MCF 10A (cell line): ENCODE data around the gene SDC3. TPM values are rescaled to one million over a fixed set of nuclear protein-coding genes. Genes with fewer than 3 reads are reported as not detected.
A peak's percentile ranks its signal among the peaks of the same experiment; 100 is the strongest.

Source experiments
- BruUV-seq: library from RNA; stranded (reverse); fragments of 400-500 nt; replicated peaks from 2 replicates; lab custom pipeline; 2021; lab: Mats Ljungman, UMichigan
- CTCF ChIA-PET: fragments of 300-600 bp; sonication (Branson Sonifier 250); formaldehyde crosslinking; extraction: SDS; loops from one replicate; lab custom pipeline; 2021; ENCODE audit warnings: antibody characterized with exemption, inconsistent platforms; lab: Yijun Ruan, JAX
- POLR2A ChIA-PET: fragments of 300-600, 350-650 bp; sonication (Branson Sonifier 250); formaldehyde crosslinking; extraction: SDS; loops from one replicate; lab custom pipeline; 2020; ENCODE audit warnings: antibody characterized with exemption, inconsistent platforms; lab: Yijun Ruan, JAX
- DNase-seq: peaks from one replicate; pipeline ENCODE4 v3.0.0-alpha.2; 2018; ENCODE audit not compliant: unreplicated experiment
- H3K27ac Mint-ChIP-seq: one replicate; pipeline ENCODE4 v1.8.0; 2022; ENCODE audit warnings: mild to moderate bottlenecking, low read depth, mixed read lengths; ENCODE audit not compliant: unreplicated experiment
- H3K27me3 Mint-ChIP-seq: one replicate; pipeline ENCODE4 v1.8.0; 2022; ENCODE audit warnings: mixed read lengths; ENCODE audit not compliant: insufficient read depth, unreplicated experiment
- H3K36me3 Mint-ChIP-seq: one replicate; pipeline ENCODE4 v1.8.0; 2022; ENCODE audit warnings: mild to moderate bottlenecking, moderate library complexity, mixed read lengths; ENCODE audit not compliant: insufficient read depth, unreplicated experiment
- H3K4me1 Mint-ChIP-seq: one replicate; pipeline ENCODE4 v1.8.0; 2022; ENCODE audit warnings: mixed read lengths; ENCODE audit not compliant: insufficient read depth, unreplicated experiment
- H3K4me3 Mint-ChIP-seq: one replicate; pipeline ENCODE4 v1.8.0; 2022; ENCODE audit warnings: mild to moderate bottlenecking, moderate library complexity, mixed read lengths; ENCODE audit not compliant: unreplicated experiment
- H3K9me3 Mint-ChIP-seq: one replicate; pipeline ENCODE4 v1.8.0; 2022; ENCODE audit warnings: mixed read lengths; ENCODE audit not compliant: unreplicated experiment
- intact Hi-C: fragments of 100-400 bp; cut with micrococcal nuclease; formaldehyde crosslinking; loops from 2 replicates; pipeline ENCODE4 v1.14.1; 2022
- total RNA-seq: library from RNA; stranded (reverse); gene quantifications from 2 replicates; pipeline ENCODE4 v1.2.3, GENCODE V29; 2022
- TF ChIP-seq, protein P1 (sequence below): fragments of 200-600 bp; IDR thresholded peaks from one replicate; pipeline ENCODE4 v1.8.0; 2022; ENCODE audit warnings: antibody characterized with exemption, mild to moderate bottlenecking; ENCODE audit not compliant: unreplicated experiment

The SDC3 gene
- total RNA-seq, 1 experiment from 2014 or later = 21.7 TPM

DNA sequence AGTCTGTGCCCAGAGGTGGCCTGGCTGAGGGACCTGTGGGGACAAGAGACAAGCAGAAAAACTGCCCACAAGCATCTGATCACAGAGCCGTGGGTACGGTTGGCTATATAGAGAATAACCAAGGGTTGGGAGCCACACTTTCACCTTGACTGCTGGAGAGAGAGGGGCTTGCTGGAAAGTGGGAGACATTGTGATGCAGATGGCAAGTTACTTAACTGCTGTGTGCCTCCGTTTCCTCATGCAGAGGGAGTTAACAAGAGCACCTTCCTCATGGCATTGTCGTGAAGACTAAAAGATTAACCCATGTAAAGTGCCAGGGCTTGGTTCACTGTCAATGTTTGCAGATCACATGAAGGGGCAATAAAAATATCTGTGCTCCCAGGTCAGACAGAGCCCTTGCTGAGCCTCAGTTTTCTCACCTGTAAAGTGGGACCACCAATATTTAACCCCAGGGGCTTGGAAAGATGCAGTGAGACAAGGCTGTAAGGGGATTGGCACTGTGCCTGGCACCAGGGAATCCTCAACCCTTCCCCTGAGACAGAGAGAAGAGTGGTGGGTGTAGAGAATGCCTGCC is 52.8 kb downstream of the SDC3 start:
- H3K4me1 Mint-ChIP-seq = peaks cover 21% of the 10 kb centered on the region
- H3K4me3 Mint-ChIP-seq = no peak overlapping the region
- intact Hi-C loops = loop anchor here (5.0 kb wide), 1 partner anchor 33 kb away; no protein-coding TSS in a partner anchor
- POLR2A ChIA-PET = interaction anchor here (0.6 kb wide), 1 partner anchor 77 kb away, joined by 3 read pairs; no protein-coding TSS in a partner anchor
- DNase-seq = no peak
- H3K27ac Mint-ChIP-seq = no peak overlapping the region
- TF ChIP-seq, protein P1, sequence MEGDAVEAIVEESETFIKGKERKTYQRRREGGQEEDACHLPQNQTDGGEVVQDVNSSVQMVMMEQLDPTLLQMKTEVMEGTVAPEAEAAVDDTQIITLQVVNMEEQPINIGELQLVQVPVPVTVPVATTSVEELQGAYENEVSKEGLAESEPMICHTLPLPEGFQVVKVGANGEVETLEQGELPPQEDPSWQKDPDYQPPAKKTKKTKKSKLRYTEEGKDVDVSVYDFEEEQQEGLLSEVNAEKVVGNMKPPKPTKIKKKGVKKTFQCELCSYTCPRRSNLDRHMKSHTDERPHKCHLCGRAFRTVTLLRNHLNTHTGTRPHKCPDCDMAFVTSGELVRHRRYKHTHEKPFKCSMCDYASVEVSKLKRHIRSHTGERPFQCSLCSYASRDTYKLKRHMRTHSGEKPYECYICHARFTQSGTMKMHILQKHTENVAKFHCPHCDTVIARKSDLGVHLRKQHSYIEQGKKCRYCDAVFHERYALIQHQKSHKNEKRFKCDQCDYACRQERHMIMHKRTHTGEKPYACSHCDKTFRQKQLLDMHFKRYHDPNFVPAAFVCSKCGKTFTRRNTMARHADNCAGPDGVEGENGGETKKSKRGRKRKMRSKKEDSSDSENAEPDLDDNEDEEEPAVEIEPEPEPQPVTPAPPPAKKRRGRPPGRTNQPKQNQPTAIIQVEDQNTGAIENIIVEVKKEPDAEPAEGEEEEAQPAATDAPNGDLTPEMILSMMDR = no peak
- H3K27me3 Mint-ChIP-seq = no peaks in the 10 kb centered on the region
- H3K9me3 Mint-ChIP-seq = no peaks in the 10 kb centered on the region
- no peaks in the 10 kb centered on the region for H3K36me3 Mint-ChIP-seq
- no TSS peak for BruUV-seq
- CTCF ChIA-PET = interaction anchor here (1.7 to 1.9 kb wide), 2 partner anchors 21 to 54 kb away, joined by 5 to 9 read pairs; no protein-coding TSS in a partner anchor

DNA sequence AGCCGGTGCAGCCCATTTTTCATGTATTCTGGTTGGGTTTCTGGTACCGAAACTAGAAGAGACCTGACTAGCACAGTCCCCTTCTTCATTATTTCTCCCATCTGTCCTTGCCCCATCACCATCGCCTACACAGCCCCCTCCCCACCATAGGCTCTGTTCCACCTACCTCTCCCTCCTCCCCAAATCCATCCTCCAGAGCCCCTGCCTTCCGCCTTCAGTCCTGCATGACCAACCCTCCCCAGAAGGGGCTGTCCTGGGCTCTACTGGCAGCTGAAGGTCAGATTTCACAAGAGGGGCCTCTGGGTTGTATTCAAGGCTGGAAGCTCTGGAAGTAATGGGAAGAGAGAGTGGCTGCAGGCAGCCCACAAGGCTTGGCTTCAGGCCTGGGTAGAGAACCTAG is 55.2 kb downstream of the SDC3 start:
- H3K9me3 Mint-ChIP-seq = no peaks in the 10 kb centered on the region
- intact Hi-C loops = no loop called here
- no peak overlapping the region for H3K27ac Mint-ChIP-seq
- peaks cover 8% of the 10 kb centered on the region for H3K4me1 Mint-ChIP-seq
- ChIA-PET CTCF (interaction anchor here (0.7 to 1.9 kb wide), 4 partner anchors 11 to 76 kb away, joined by 3 to 13 read pairs (median 4); no protein-coding TSS in a partner anchor), POLR2A (interaction anchor here (1.1 to 1.3 kb wide), 3 partner anchors 10 to 67 kb away, joined by 4 to 6 read pairs (median 5); no protein-coding TSS in a partner anchor)
- DNase-seq = no peak
- no peak overlapping the region for H3K4me3 Mint-ChIP-seq
- no peaks in the 10 kb centered on the region for H3K36me3 Mint-ChIP-seq
- TF ChIP-seq, protein P1 = no peak
- no TSS peak for BruUV-seq
- H3K27me3 Mint-ChIP-seq = no peaks in the 10 kb centered on the region

DNA sequence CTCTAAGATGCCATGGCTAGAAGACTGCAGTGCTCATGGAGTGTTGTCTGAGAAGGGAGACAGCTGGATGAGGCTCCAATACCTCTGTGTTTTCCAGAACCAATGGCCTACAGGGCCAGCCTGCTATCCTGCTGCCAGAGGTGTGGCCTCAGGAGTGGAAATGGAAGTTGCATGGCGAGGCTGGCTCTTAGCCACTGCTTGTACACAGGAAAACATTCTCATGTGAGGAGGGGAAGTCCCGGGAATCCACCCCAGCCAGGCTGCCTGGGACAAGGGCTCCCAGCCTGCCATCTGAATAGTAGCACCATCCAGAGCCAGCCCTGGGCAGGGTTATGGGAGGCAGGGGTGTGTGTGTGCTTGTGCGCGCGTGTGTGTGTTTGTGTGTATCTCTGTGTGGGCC is 56.5 kb downstream of the SDC3 start:
- Mint-ChIP-seq H3K27me3 (no peaks in the 10 kb centered on the region), H3K27ac (peak overlapping the region; percentile 24)
- BruUV-seq = no TSS peak

DNA sequence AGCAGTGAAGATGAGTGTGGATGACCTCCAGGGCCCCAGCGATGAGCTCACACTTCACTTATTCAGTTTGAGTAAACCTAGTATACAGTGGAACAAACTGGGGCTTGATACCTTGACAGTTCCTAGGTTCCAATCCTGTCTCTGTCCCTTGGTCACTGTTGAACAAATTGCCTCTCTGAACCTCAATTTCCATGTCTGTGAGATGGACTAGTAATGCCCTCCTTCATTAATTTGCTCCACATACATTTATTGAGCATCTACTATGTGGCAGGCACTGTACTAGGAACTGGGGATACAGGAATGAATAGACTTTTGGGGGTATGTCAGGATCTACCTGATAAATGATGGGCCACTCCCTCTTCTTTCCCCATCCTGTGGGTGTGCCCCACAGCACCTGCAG is 57.3 kb downstream of the SDC3 start:
- no peak for DNase-seq
- ChIA-PET POLR2A (no interaction called here), CTCF (interaction anchor here (0.8 kb wide), 1 partner anchor 22 kb away, joined by 3 read pairs; no protein-coding TSS in a partner anchor)
- H3K27me3 Mint-ChIP-seq = peaks cover 3% of the 10 kb centered on the region
- TF ChIP-seq, protein P1 = no peak
- no peaks in the 10 kb centered on the region for H3K36me3 Mint-ChIP-seq
- H3K4me1 Mint-ChIP-seq = peaks cover 8% of the 10 kb centered on the region
- no TSS peak for BruUV-seq
- H3K4me3 Mint-ChIP-seq = no peak overlapping the region
- intact Hi-C loops = no loop called here
- no peaks in the 10 kb centered on the region for H3K9me3 Mint-ChIP-seq
- no peak overlapping the region for H3K27ac Mint-ChIP-seq

More for the DNA sequence above, 56.5 kb downstream of the SDC3 start:
- Mint-ChIP-seq H3K4me1 (peaks cover 8% of the 10 kb centered on the region), H3K4me3 (no peak overlapping the region), H3K36me3 (no peaks in the 10 kb centered on the region), H3K9me3 (no peaks in the 10 kb centered on the region)
- ChIA-PET CTCF (no interaction called here), POLR2A (no interaction called here)
- TF ChIP-seq, protein P1 = no peak
- peak; percentile 39 for DNase-seq
- intact Hi-C loops = no loop called here
